Superior temporal gyrus (tissue), 1 donor: ENCODE measurements around the gene CDS2.
A peak's percentile ranks its signal among the peaks of the same experiment; 100 is the strongest.

Source experiments
- DNase-seq: peaks from one replicate; pipeline ENCODE4 v3.0.0-alpha.2; 2016; ENCODE audit errors: extremely low spot score

CDS2 gene

DNA sequence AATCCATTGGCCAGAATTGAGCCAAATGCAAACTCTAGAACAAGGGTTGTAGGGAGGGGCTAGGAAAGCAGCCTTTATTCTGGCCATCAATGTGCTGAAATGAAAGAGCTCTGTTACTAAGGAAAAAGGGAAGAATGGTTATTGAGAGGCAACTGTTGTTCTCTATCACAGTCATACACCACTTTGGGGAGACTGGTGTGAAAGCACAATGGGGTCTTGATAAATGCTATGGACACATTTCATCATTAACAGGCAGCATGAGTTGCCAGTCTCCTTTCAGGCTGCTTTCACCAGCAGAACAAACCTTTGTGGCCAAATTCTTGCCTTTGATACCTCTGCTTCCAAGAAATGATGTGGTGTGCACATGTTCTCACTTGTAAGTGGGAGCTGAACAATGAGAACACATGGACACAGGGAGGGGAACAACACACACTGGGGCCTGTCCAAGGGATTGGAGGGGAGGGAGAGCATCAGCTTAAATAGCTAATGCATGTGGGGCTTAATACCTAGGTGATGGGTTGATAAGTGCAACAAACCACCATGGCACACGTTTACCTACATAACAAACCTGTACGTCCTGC, 86.2 kb downstream of the CDS2 start:
- peak; percentile 84 for DNase-seq

DNA sequence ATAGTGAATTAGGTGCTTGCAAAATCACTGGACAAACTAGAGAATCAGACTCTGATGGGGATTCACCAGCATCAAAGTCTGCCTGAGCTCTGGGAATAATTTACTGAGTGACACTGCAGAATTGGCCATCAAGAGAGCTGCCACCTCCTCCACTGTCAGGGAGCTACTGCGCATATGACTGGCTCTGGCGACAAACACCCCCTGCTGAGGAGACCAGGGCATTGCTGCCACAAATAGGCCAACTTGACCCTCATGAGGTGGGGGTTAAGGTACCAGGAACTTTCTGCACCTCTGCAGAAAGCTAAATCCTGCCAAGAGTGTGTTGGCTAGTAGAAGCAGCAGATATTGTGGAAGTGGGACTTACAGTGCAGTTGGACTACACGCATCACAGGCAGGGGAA, 88.0 kb downstream of the CDS2 start:
- DNase-seq = no peak

DNA sequence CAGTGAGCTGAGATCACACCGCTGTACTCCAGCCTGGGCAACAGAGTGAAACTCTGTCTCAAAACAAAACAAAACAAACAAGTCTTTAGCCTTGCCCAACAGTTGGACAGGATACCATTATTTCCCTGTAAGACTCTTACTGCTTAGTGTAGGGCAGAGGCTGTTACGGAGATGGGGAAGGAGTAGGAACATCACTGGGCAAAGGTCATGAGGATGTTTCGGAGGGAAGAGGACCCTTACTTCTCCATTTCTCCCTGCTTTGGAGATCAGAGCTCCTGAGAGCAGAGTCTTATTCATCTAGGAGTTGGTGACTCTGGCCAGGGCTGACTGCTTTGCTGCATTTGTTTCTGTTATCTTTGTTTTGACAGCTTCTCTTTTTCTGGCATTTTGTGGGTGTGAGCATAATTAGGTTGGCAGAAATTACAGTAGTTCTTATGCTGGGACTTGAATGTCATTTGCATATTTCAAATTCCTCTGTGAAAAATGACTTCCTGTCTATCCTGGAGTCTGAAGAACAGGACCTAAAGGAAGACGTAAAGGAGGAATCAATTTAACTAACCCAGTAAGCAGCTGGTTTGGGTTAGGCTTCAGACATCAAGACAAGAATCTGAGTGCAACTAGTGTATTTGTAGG, 89.0 kb downstream of the CDS2 start:
- no peak for DNase-seq

- DNase-seq = peak; percentile 54
These were observed 89.9 kb downstream of the CDS2 start for GRCh38 chr20:5216663-5217062.

- DNase-seq = no peak
These were observed 90.8 kb downstream of the CDS2 start for GRCh38 chr20:5217616-5218015.

DNA sequence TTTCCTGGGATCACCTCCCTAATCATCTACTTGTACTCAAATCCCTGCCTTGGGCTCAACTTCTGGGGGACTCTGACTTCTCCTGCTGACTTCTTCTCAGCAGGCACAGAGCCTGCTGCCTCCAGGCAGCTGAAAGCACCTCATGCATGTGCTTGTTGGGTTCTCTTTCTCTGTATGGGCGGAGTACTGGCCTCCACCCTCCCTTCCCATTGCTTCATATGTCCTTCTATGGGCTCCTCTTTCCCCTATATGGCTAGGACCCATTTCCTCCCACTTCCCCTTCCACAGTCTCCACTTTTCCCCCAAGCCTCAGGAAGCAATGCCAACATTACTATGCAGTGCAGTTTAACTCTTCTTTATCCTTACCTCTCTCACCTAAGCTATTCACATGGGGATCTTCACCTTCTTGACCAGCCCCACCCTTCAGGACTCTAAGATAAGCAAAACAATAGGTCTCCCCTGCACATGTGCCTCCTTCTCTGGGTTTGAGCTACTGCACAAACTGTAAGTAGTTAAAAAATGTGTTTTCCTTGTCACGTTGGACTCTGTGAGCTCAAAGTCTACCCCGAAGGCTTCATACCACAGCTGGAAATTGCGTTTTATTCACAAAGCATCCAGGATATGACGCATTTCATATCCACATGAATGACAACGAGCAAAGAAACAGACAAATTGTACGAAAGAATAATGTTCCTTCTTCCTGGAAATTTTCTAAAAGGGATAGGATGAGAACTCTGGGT, 93.7 kb downstream of the CDS2 start:
- no peak for DNase-seq

GRCh38 chr20:5221061-5221430, 94.2 kb downstream of the CDS2 start:
- no peak for DNase-seq

GRCh38 chr20:5222919-5223634, 96.3 kb downstream of the CDS2 start:
- DNase-seq = peak; percentile 93

DNA sequence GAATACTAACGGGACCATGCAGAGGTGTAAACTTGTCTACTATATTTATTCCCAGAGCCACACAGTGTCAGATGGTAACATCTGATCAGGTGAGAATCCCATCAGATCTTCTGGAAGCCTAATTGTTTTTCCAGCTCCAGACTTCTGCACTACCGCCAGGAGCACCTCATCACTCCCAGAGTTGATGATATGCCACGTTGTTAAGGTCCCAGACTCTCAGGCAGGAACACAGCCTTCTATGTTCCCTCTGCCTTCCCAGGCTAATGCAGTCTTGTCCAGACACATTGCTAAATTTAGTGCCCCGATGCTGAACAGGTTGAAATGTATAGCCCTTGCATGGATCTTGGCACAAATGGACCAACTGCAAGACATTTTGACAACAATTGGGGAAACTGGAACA, 103.7 kb downstream of the CDS2 start:
- no peak for DNase-seq

- no peak for DNase-seq
These were observed 107.3 kb downstream of the CDS2 start for GRCh38 chr20:5234158-5234557.

DNA sequence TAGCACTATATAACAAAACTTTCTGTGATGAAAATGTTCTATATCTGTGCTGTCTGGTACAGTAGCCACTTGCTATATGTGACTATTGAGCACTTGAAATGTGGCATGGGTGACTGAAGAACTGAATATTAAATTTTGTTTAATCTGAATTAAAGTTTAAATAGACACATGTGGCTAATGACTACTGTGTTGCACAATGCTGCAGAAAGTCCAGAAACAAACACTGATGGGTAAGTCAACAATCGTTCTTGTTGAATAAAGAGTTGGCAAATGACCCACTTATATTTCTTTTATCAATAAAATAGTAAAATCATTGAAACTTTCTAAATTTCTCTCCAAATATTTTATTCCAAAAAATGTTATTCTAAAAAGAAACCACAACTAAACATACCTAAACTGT, 108.2 kb downstream of the CDS2 start:
- no peak for DNase-seq
